Measurements from ENCODE around the gene VRK1. TPM values are rescaled to one million over a fixed set of nuclear protein-coding genes. Genes with fewer than 3 reads are reported as not detected.

The VRK1 gene
- total and polyA plus RNA-seq, 2 donors (not counting 1 experiment from before 2014, with no cell fraction given) = 10.3 to 28.2 TPM

- DNase-seq (no peak), ATAC-seq (ENCODE audit: low read depth) (no peak)
- Histone ChIP-seq H3K79me2 (ENCODE audit: control insufficient read depth, insufficient read depth, low read length) (peaks cover 25% of the 10 kb centered on the region), H3K27ac (ENCODE audit: low read length in 2 of 2) (no peak overlapping the region), H3K4me2 (replicated peaks; ENCODE audit: low read depth, low read length, poor library complexity, severe bottlenecking) (no peak overlapping the region), H4K20me1 (ENCODE audit: control insufficient read depth, insufficient read depth, low read length, poor library complexity, severe bottlenecking) (no peaks in the 10 kb centered on the region), H3K27me3 (replicated peaks in 1 of 4; ENCODE audit: control extremely low read depth in 1 of 4, control insufficient read depth in 3 of 4, insufficient read depth in 4 of 4, low read length in 3 of 4) (no peaks in the 10 kb centered on the region), H3K9me3 (ENCODE audit: control extremely low read depth in 1 of 3, control insufficient read depth in 2 of 3, insufficient read depth in 1 of 3, low read length in 2 of 3) (peaks cover 1 to 6% (median 3%) of the 10 kb centered on the region in 3 donors), H3K9ac (ENCODE audit: low read length) (no peak overlapping the region), H3K4me1 (ENCODE audit: control insufficient read depth in 2 of 2, insufficient read depth in 2 of 2, low read length in 2 of 2) (no peaks in the 10 kb centered on the region), H2AFZ (ENCODE audit: insufficient read depth, low read depth, low read length, poor library complexity, severe bottlenecking) (no peak overlapping the region), H3K36me3 (replicated peaks in 1 of 2; ENCODE audit: control extremely low read depth in 1 of 2, control insufficient read depth in 1 of 2, extremely low read depth in 1 of 2, insufficient read depth in 2 of 2, low read length in 1 of 2) (peaks cover 0 to 12% of the 10 kb centered on the region in 2 experiments), H3K4me3 (ENCODE audit: control extremely low read depth in 1 of 5, extremely low read depth in 1 of 5, insufficient read depth in 1 of 5, low read depth in 2 of 5, low read length in 4 of 5) (no peak overlapping the region)
- Mint-ChIP-seq H3K27me3 (no peaks in the 10 kb centered on the region), H3K4me3 (no peak overlapping the region), H3K27ac (no peak overlapping the region), H3K9me3 (ENCODE audit: insufficient read depth) (peaks cover 10% of the 10 kb centered on the region), H3K4me1 (peaks cover 14% of the 10 kb centered on the region)
- TF ChIP-seq CTCF (IDR thresholded peaks at IDR 0.05) = no peak
- TF ChIP-seq EZH2 (IDR thresholded peaks at IDR 0.05; ENCODE audit: borderline replicate concordance, insufficient read depth, low read depth, low read length, poor library complexity, severe bottlenecking) = no peak
- WGBS (ENCODE audit: insufficient coverage) = 100% methylated on average over 1 of the region's 1 CpG
- POLR2A ChIA-PET = no interaction called here
- CTCF ChIA-PET = interaction anchor here (1.6 kb wide), 1 partner anchor 21 kb away, joined by 3 read pairs; no protein-coding TSS in a partner anchor
- intact Hi-C loops (cut with micrococcal nuclease) = no loop called here
Observed at GRCh38 chr14:96830946-96831345, 33.8 kb downstream of the VRK1 start.

GRCh38 chr14:96832351-96832750 lies 35.2 kb downstream of the VRK1 start:
- ChIA-PET POLR2A (no interaction called here), CTCF (interaction anchor here (1.6 kb wide), 1 partner anchor 20 kb away, joined by 3 read pairs; no protein-coding TSS in a partner anchor)
- peaks cover 1 to 6% (median 3%) of the 10 kb centered on the region in 3 donors for H3K9me3 ChIP-seq (ENCODE audit: control extremely low read depth in 1 of 3, control insufficient read depth in 2 of 3, insufficient read depth in 1 of 3, low read length in 2 of 3)
- Mint-ChIP-seq H3K27me3 (no peaks in the 10 kb centered on the region), H3K4me3 (no peak overlapping the region), H3K9me3 (ENCODE audit: insufficient read depth) (peaks cover 10% of the 10 kb centered on the region), H3K4me1 (peaks cover 10% of the 10 kb centered on the region), H3K27ac (no peak overlapping the region)
- 100% methylated on average over 2 of the region's 2 CpGs for WGBS (ENCODE audit: insufficient coverage)
- H4K20me1 ChIP-seq (ENCODE audit: control insufficient read depth, insufficient read depth, low read length, poor library complexity, severe bottlenecking) = no peaks in the 10 kb centered on the region
- H3K4me2 ChIP-seq (replicated peaks; ENCODE audit: low read depth, low read length, poor library complexity, severe bottlenecking) = no peak overlapping the region
- H3K79me2 ChIP-seq (ENCODE audit: control insufficient read depth, insufficient read depth, low read length) = peaks cover 21% of the 10 kb centered on the region
- no peak overlapping the region for H3K27ac ChIP-seq (ENCODE audit: low read length in 2 of 2)
- peaks cover 0 to 21% of the 10 kb centered on the region in 2 experiments for H3K36me3 ChIP-seq (replicated peaks in 1 of 2; ENCODE audit: control extremely low read depth in 1 of 2, control insufficient read depth in 1 of 2, extremely low read depth in 1 of 2, insufficient read depth in 2 of 2, low read length in 1 of 2)
- no peak for ATAC-seq (ENCODE audit: low read depth)
- no peak overlapping the region for H3K9ac ChIP-seq (ENCODE audit: low read length)
- H2AFZ ChIP-seq (ENCODE audit: insufficient read depth, low read depth, low read length, poor library complexity, severe bottlenecking) = no peak overlapping the region
- H3K4me1 ChIP-seq (ENCODE audit: control insufficient read depth in 2 of 2, insufficient read depth in 2 of 2, low read length in 2 of 2) = no peaks in the 10 kb centered on the region
- no peak for DNase-seq
- intact Hi-C loops (cut with micrococcal nuclease) = no loop called here
- H3K4me3 ChIP-seq (ENCODE audit: control extremely low read depth in 1 of 5, extremely low read depth in 1 of 5, insufficient read depth in 1 of 5, low read depth in 2 of 5, low read length in 4 of 5) = no peak overlapping the region
- TF ChIP-seq EZH2 (IDR thresholded peaks at IDR 0.05; ENCODE audit: borderline replicate concordance, insufficient read depth, low read depth, low read length, poor library complexity, severe bottlenecking) = no peak
- TF ChIP-seq CTCF (IDR thresholded peaks at IDR 0.05) = no peak
- no peaks in the 10 kb centered on the region for H3K27me3 ChIP-seq (replicated peaks in 1 of 4; ENCODE audit: control extremely low read depth in 1 of 4, control insufficient read depth in 3 of 4, insufficient read depth in 4 of 4, low read length in 3 of 4)
